Stomach (tissue), 4 donors: ENCODE measurements around the gene GPRIN2.
"Not testable (repeated sequence)": the region's sequence is repeated elsewhere in the genome, so short reads cannot be mapped to it uniquely, and the experiment has no call there.

ENCODE experiments used
- CTCF ChIP-seq, 7 experiments: fragments of 450-650 bp in 4 of 7; fragments of 200-600 bp in 3 of 7; sonication (generic) in 3 of 7; IDR thresholded peaks; one replicate each; pipeline ENCODE4 v1.5.1; 2016 to 2019; ENCODE audit warnings: antibody characterized with exemption in 7 of 7, control low read depth in 2 of 7, mild to moderate bottlenecking in 1 of 7
- EP300 ChIP-seq: sonication (generic); formaldehyde crosslinking; IDR thresholded peaks from one replicate; pipeline ENCODE4 v1.6.1; 2017; ENCODE audit warnings: antibody characterized with exemption
- POLR2A ChIP-seq, 4 donors: fragments of 450-650 bp; IDR thresholded peaks; one replicate each; pipeline ENCODE4 v1.6.1; 2016; ENCODE audit warnings: antibody characterized with exemption in 4 of 4, control low read depth in 2 of 4, mild to moderate bottlenecking in 1 of 4, moderate library complexity in 1 of 4

DNA sequence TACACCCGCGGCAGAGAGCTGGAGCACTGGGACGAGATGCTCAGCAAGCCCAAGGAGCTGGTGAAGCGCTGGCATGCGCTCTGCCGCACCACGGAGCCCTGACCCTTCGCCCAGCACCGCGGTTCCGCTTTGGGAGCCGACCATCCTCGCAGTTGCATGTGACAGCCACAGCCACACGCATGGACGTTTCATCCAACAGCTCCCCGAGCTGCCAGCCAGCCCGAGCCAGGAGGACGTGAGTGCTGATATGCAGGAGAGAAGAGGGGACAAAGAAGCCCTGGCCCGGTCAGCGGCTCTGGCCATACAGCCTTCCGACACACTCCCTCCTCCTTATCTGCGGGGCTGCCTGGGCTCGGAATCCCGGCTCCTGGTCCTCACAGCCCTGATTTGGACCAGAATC is 31.1 kb upstream of the GPRIN2 start:
- TF ChIP-seq CTCF (IDR thresholded peaks at IDR 0.05); POLR2A (IDR thresholded peaks at IDR 0.05); EP300: not testable (repeated sequence)
